ENCODE results near the gene TMEM116.
A peak's percentile ranks its signal among the peaks of the same experiment; 100 is the strongest.
"Not testable (repeated sequence)": the region's sequence is repeated elsewhere in the genome, so short reads cannot be mapped to it uniquely, and the experiment has no call there.

Gene TMEM116

DNA sequence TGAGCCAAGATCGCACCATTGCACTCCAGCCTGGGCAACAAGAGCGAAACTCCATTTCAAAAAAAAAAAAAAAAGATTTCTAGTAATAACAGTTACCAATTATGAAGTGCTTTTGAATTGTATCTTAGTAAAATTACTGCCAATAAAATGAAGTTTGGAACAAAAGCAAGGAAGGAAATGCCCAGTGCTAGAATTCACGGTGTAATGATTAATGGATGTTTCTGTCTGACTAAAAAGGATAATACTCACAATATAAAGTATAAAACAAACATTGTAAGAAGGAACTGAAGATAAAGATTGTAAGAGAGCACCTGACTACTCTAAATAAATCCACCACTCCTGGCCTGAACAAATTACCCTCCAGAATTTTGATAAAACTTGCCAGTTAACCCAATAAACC lies 4.0 kb downstream of the TMEM116 start:
- no peak for DNase-seq

DNA sequence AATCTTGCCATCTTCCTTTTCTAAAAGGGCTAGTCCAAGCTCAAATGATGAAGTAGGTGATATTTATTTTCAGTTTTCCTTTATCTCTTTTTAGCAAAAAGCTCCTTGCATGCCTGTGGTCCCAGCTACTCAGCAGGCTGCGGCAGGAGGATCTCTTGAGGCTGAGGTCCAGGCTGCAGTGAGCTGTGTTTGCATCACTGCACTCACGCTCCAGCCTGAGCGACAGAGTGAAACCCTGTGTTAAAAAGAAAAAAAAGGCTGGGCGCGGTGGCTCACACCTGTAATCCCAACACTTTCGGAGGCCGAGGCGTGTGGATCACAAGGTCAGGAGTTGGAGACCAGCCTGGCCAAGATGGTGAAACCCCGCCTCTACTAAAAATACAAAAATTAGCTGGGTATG lies 5.0 kb downstream of the TMEM116 start:
- no peak for DNase-seq

DNA sequence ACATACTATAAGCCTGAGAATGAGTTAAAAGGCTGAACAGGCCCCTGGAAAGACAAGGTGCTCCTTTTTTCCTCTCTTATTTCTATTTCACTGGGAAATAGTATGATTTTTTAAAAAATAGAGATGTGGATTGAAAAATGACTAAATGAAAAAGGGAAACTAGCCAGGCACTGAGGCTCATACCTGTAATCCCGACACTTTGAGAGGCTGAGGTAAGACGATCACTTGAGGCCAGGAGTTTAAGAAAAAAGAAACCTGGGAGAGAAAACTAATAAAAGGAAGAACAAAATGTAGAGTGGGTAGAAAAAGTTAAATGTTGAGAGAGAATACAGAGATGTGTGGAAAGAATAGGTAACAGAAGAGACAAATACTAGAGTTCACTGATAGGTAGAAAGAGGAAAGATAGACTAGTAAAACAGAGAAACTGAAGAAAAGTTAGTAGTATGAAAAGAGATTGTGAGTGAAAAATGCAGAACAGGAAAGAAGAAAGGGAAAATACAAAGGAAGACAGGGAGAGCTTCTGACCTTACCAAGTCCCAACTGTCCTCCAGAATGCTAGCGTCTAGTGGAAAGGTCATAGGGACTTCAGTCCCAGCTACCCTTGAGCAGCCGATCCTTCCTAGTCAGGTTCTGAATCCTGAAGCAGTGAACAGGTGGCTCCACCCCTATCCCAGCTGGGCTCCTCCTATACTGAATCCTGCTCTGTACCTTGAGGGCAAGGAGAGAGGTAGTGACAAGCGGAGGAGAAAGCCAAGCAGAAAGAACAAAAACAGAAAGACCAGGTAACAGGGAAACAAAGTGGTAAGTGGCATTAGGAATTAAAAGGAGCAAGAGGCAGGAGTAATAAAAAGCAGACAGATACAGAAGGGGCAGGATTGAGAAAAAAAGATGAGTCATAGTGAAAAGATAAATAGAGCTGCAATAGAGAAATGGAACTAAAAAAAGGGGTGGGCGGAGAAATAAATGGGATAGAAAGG lies 7.3 kb downstream of the TMEM116 start:
- DNase-seq = no peak

DNA sequence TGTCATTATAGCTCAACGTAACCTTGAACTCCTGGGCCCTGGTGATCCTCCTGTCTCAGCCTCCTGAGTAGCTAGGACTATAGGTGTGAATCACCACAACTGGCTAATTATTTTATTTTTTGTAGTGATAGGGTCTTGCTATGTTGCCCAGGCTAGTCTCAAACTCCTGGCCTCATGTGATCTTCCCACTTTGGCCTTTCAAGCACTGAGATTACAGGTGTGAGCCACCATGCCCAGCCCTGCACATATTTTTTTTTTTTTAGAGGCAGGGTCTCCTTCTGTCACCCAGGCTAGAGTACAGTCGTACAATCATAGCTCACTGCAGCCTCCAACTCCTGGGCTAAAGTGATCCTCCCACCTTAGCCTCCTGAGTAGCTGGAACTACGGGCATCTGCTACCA lies 8.9 kb downstream of the TMEM116 start:
- no peak for DNase-seq

DNA sequence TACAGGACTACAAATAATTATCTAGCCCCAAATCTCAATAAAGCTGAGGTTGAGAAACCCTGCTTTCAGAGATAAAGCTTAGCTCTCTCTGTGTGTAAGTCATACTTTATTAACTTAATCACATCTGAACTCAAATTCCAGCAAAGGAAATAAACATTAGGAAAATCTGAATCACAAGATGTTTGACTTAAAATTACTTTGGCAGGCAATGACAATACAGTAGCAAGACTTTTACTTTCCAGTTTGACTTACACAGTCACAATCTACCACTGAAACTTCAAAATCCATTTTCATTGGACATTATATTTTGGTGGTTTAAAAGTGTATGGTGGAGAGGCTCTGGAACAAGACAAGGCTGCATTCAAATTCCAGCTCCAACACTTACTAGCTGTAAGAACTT lies 11.4 kb downstream of the TMEM116 start:
- no peak for DNase-seq

GRCh38 chr12:112000820-112001219 lies 12.1 kb downstream of the TMEM116 start:
- DNase-seq = no peak

- not testable (repeated sequence) for DNase-seq
Measured at GRCh38 chr12:111999129-111999528, 13.8 kb downstream of the TMEM116 start.

- DNase-seq = no peak
Measured at GRCh38 chr12:111998015-111998414, 14.9 kb downstream of the TMEM116 start.

DNA sequence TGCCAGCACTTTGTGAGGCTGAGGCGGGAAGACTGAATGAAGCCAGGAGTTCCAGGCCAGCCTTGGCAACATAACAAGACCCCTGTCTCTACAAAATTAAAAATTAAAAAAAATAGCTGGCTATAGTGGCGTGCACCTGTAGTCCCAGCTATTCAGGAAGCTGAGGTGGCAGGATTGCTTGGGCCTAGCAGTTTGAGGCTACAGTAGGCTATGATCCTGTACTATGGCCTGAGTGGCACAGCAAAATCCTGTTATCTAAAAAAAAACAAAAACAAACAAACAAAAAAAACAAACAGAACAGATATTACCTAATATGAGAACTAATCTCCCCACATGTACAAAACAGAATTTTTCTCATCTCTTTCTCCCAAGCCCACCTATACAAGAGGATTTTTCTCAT lies 15.7 kb downstream of the TMEM116 start:
- DNase-seq = no peak

DNA sequence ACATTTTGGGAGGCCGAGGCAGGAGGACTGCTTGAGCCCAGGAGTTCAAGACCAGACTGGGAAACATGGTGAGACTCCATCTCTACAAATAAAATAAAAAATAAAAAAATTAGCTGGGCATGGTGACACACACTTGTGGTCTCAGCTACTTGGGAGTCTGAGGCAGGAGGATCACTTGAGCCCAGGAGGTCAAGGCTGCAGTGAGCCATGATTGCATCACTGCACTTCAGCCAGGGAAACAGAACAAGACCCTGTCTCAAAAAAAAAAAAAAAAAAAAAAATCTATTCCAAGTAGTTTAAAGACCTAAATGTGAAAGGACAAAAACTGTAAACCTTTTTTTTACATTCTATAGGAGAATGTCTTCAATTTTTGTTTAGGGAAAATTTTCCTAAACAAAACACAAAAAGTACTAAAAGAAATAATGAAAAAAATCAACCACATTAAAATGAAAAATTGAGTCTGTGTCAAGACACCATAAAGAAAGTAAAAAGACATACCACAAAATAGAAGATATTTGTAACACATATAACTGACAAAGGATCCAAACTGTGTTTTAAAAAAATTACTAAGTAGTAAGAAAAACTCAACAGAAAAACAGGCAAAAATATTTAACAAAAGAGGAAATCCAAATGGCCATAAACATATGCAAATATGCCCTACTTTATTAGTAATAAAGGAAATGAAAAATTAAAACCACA lies 17.0 kb downstream of the TMEM116 start:
- DNase-seq = no peak

DNA sequence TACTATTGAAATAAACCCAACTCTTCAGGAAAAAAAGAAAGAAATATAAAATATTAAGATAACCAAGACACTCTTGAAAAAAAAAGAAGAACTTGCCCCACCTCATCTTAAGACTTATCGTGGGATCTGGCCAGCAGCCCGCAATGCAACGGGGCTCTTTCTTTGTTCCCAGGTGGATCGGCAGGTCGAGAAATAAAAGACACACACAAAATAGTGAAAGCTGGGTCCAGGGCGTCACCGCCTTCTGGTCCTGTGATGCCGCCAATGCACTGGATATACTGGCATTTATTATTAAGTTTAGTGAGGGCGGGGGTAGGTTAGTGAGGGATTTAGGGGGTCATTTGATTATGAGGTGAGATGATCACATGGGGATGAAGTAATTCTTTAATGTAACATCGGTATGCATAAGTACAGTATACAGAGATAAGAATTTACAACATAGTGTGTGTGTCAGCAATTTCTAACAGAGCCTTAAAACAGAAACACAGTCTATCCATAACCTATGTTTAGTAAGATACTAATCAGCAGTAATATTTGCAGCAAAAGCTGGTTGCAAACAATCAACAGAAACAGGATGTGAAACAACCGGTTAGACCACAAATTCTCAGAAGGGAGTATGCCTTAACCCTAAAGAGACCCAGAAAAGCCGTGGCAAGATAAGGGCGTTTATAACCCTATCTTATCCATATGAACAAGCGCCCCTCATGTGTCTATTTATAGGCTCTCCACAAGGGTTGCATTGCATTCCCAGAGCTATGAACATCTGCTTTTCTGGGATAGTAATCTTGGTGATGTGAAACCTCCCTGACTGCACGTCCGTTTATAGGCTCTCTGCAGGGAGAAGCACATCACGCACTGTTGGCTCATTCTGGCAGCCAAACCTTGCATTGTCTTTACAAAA lies 18.5 kb downstream of the TMEM116 start:
- peak; percentile 76 for DNase-seq

DNA sequence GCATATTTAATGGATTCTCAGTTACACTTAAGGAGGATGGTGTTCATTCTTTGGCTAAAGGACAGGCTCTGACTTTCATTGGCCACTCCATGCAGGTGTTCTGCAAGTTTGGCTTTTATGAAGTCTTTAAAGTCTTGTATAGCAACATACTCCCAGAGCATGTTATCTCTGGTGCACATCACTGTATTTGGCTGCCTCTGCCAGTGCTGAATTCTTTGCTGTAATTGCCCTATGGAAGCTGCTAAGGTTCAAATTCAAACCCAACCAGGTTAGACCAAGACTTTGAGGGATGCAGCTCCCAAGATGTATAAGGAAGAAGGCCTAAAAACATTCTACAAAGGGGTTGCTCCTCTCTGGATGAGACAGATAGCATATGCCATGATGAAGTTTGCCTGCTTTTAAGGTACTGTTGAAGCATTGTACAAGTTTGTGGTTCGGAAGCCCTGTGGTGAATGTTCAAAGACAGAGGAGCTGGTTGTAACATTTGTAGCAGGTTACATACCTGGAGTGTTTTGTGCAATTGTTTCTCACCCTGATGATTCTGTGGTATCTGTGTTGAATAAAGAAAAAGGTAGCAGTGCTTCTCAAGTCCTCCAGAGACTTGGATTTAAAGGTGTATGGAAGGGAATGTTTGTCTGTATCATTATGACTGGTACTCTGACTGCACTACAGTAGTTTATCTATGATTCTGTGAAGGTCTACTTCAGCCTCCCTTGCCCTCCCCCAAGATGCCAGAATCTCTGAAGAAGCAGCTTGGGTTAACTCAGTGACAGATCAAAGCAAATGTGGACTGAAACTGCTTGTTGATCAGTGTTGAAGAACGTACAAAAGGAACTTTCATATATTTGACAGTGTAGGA lies 19.4 kb downstream of the TMEM116 start:
- peak; percentile 77 for DNase-seq

GRCh38 chr12:111992464-111992863 lies 20.5 kb downstream of the TMEM116 start:
- DNase-seq = peak; percentile 21

- peak; percentile 20 for DNase-seq
Measured at GRCh38 chr12:111991946-111992345, 21.0 kb downstream of the TMEM116 start.

DNA sequence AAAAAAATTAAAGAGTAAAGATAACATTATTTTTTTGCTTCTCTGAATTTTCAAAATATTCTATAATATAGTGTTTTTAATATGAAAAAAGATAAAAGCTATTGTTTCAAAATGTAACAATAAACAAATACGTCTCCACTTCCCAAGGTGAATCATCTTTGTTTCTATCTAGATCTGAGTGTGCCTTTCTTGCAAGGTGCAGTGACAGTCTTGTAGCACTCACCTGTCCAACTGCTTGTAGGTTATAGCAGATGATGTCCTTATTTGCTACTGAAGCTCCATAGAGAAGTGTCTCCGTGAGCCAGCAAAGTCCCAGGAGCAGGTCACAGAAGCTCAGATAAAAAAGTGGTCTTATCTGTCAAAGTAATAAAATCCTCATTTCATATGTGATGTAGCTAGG lies 21.4 kb downstream of the TMEM116 start:
- peak; percentile 35 for DNase-seq

DNA sequence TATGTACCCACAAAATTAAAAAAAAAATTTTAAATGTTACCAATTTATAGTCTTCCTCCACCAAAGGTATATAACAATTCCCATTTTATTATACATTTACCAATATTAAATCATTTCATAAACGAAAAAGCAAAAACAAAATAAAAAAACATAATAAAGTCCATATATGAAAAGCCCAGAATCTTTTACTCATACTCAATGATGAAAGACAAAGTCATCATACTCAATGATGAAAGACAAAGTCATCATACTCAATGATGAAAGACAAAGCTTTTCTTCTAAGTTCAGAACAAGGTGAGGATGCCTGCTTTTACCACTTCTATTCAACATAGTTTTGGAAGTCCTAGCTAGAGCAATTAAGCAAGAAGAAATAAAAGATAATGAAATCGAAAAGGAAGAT lies 28.1 kb downstream of the TMEM116 start:
- no peak for DNase-seq

GRCh38 chr12:111981987-111982386 lies 31.0 kb downstream of the TMEM116 start:
- DNase-seq = no peak

DNA sequence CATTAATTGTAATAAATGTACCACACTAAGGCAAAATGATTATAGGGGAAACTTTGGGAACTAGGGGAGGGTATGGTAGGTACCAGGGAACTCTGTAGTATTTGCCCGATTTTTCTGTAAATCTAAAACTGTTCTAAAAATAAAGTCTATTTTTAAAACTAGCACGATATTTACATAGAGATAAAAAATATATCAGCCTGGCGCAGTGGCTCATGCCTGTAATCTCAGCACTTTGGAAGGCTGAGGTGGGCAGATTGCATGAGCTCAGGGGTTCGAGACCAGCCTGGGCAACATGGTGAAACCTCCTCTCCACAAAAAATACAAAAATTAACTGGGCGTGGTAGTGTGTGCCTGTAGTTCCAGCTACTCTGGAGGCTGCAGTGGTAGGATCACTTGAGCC lies 32.4 kb downstream of the TMEM116 start:
- DNase-seq = no peak

DNA sequence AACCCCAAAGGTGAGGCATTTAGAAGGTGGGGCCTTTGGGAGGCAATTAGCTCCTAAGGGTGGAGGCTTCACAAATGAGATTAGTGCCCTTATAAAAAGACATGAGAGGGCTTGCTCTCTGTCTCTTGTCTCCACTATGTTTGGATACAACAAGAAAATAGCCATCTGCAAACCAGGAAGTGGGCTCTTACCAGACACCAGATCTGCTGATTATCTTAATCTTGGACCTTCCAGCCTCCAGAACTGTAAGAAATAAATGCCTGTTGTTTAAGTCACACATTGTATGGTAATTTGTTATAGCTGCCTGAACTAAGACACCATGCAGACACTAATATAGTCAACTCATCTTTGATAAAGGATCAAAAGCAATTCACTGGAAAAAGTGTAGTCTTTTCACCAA lies 34.4 kb downstream of the TMEM116 start:
- DNase-seq = no peak

DNA sequence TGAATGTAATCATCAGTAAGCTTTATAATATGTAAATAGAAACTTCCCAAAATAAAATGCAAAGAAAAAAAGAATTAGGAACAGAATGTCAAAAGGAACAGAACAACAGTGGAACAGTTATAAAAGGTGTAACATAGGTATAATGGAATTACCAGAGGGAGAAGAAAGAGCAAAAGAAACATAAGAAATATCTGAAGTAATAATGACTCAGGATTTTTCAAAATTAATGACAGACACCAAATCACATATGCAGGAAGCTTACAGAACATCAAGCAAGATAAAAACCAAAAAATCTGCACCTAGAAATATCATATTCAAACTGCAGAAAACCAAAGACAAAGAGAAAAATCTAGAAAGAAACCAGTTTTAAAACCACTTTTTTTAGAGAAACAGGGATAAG lies 36.1 kb downstream of the TMEM116 start:
- no peak for DNase-seq

- no peak for DNase-seq
Measured at GRCh38 chr12:111976291-111976690, 36.7 kb downstream of the TMEM116 start.
